H1 (cell line): ENCODE data around the gene FSIP1.

Experiments used
- EP300 ChIP-seq, 2 experiments: IDR thresholded peaks; 1 replicate in 1 of 2; 2 replicates in 1 of 2; pipeline ENCODE4 v1.6.1; 2011 to 2012; ENCODE audit warnings: low read depth in 2 of 2, low read length in 2 of 2, mild to moderate bottlenecking in 2 of 2, borderline replicate concordance in 1 of 2, inconsistent platforms in 1 of 2, moderate library complexity in 1 of 2
- EZH2 ChIP-seq: fragments of 200-600 bp; sonication (generic); IDR thresholded peaks from 2 replicates; pipeline ENCODE4 v1.7.1; 2012; ENCODE audit warnings: low read depth, mild to moderate bottlenecking, moderate library complexity, low read length, inconsistent platforms; ENCODE audit not compliant: severe bottlenecking
- KDM1A ChIP-seq: fragments of 200-600, 300-600 bp; sonication (generic); IDR thresholded peaks from 2 replicates; pipeline ENCODE4 v1.7.1; 2016; ENCODE audit warnings: mild to moderate bottlenecking, low read length, borderline replicate concordance
- POLR2AphosphoS5 ChIP-seq: IDR thresholded peaks from 2 replicates; pipeline ENCODE4 v1.6.1; 2011; ENCODE audit warnings: low read depth, low read length
- SIN3A ChIP-seq, 2 experiments: IDR thresholded peaks in 1 of 2; conservative IDR thresholded peaks in 1 of 2; 2 replicates each; pipeline ENCODE4 v1.6.1; 2011 to 2012; ENCODE audit warnings: low read length in 2 of 2, improper control_type of control experiment in 1 of 2, low read depth in 1 of 2, mild to moderate bottlenecking in 1 of 2
- TF ChIP-seq, protein P1 (sequence below), 3 experiments: IDR thresholded peaks; 1 replicate in 2 of 3; 2 replicates in 1 of 3; pipeline versions ENCODE4 v1.5.1 to v1.6.1; 2011; ENCODE audit warnings: low read length in 3 of 3, mild to moderate bottlenecking in 3 of 3, inconsistent platforms in 2 of 3, low read depth in 1 of 3, moderate library complexity in 1 of 3; ENCODE audit not compliant: insufficient read depth in 1 of 3; ENCODE audit errors: control extremely low read depth in 1 of 3
- TF ChIP-seq, protein P2 (sequence below): IDR thresholded peaks from 2 replicates; pipeline ENCODE4 v1.6.1; 2012; ENCODE audit warnings: inconsistent platforms

DNA sequence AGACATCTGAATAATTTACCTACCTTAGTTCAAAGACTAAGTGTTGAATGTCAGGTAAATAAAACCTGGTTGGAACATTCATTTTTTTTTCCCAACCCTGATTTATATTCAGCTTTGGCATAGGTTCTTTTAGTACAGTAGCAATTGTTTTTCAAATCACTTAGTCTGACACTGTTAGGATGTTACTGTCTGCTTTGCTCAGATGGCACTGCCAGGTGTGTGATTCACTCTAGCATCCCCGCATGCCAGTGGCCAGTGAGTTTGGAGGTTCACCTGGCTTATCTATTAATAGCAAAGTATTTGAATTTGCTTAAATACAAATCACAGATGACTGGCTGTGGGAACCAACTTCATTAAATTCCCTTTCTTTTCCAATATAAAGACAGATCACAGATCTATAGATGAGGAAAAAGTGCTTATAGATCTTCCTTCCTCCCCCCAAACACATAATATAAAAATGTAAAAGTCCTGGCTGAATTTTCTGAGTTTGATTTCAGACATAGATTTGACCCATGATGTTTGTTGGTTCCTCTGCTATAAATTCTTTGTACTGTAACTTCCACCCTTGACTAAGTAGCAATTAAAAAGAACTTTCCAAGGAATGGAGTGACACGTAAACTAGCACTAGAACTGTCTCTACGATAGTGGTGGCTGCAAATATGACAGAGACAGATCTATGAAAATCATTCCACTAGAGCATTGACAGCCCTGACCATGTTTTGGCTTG is 197.8 kb downstream of the FSIP1 start:
- TF ChIP-seq, protein P1, sequence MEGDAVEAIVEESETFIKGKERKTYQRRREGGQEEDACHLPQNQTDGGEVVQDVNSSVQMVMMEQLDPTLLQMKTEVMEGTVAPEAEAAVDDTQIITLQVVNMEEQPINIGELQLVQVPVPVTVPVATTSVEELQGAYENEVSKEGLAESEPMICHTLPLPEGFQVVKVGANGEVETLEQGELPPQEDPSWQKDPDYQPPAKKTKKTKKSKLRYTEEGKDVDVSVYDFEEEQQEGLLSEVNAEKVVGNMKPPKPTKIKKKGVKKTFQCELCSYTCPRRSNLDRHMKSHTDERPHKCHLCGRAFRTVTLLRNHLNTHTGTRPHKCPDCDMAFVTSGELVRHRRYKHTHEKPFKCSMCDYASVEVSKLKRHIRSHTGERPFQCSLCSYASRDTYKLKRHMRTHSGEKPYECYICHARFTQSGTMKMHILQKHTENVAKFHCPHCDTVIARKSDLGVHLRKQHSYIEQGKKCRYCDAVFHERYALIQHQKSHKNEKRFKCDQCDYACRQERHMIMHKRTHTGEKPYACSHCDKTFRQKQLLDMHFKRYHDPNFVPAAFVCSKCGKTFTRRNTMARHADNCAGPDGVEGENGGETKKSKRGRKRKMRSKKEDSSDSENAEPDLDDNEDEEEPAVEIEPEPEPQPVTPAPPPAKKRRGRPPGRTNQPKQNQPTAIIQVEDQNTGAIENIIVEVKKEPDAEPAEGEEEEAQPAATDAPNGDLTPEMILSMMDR (IDR thresholded peaks at IDR 0.05; ENCODE audit: control extremely low read depth in 1 of 3, insufficient read depth in 1 of 3, low read depth in 1 of 3, low read length in 3 of 3), result no peak
- TF ChIP-seq POLR2AphosphoS5, result peak; percentile 59; the same call in 1 of the 2 replicates
- no peak for TF ChIP-seq EP300 (IDR thresholded peaks at IDR 0.05; ENCODE audit: borderline replicate concordance in 1 of 2, low read depth in 2 of 2, low read length in 2 of 2)
- no peak for TF ChIP-seq EZH2
- TF ChIP-seq SIN3A (conservative IDR thresholded peaks at IDR 0.05 in 1 of 2, IDR thresholded peaks at IDR 0.05 in 1 of 2; ENCODE audit: low read depth in 1 of 2, low read length in 2 of 2), result no peak
- no peak for TF ChIP-seq KDM1A
- TF ChIP-seq, protein P2, sequence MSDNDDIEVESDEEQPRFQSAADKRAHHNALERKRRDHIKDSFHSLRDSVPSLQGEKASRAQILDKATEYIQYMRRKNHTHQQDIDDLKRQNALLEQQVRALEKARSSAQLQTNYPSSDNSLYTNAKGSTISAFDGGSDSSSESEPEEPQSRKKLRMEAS, result no peak
